Stimulated activated CD8-positive, alpha-beta memory T cell treated with anti-CD3 and anti-CD28 coated beads, Interleukin-15, amount 100 ng/mL, for 24 hours (primary cell): ENCODE results near the gene C8A.

Source experiments
- DNase-seq: peaks from one replicate; pipeline ENCODE4 v3.0.0-alpha.2; 2020; ENCODE audit warnings: low read depth

Gene C8A

DNA sequence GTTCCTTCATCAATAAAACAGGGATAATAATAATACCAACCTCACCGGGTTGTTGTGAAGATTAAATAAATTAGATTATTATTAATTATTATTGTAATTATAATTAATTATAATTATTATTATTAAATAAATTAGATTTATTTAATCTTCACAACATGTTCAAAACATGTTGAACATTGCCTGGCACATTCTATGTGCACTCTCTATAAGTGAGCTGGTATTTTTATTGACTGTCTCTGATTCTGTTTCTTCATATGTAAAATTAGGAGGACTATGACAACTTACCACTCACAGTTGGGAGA is 112.1 kb downstream of the C8A start:
- DNase-seq, result no peak

DNA sequence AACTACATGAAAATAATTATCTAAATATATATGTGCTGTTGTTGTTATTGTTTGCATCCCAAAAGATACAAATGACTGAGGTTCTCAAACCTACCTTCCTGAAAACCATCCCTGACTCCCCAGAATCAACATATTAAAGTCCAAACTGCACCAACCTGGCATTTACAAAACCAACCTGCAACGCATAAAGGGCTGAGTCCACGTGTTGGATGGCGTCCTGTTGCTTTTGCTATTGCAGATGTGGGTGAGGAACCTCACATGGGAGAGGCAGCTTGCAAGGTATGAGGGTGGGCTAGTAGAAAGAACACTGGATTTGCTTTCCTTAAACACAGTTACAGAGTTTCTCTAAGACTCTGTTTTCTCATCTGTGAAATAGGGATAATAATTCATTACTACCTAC is 112.8 kb downstream of the C8A start:
- no peak for DNase-seq
